ENCODE results near the gene BABAM2.

The BABAM2 gene

DNA sequence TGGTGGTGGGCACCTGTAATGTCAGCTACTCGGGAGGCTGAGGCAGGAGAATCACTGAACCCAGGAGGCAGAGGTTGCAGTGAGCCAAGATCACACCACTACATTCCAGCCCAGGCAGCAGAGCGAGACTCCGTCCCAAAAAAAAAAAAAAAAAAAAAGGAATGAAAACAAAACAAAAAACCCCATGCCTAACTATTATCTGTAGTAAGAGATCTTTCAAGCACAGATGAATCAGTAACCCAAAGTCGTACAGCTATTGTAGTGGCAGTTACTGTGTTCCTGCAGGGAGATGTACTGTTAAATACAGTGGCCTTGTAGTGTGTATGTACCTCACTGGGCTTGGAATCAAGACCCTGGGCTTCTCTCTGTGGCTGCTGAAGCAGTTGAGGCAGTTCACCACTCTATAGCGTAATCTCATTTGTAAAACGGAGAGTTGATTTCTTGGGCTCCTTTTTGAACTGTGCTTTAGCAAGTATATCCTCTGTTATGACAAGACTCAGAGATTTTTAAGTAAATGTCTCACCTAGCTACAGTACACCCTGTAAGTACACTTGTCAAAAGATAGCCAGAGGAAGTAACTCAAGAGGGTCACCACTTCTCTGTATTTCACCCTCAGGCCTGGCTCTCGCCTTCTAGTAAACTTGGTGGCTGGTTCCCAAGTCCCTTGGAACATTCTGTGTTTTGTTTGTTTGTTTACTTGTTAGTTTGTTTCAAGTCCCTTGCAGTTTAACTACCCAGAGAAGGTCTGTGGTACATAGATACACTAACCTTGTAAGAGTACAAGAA lies 392.5 kb downstream of the BABAM2 start:
- no peak for DNase-seq (ENCODE audit: low read depth)

DNA sequence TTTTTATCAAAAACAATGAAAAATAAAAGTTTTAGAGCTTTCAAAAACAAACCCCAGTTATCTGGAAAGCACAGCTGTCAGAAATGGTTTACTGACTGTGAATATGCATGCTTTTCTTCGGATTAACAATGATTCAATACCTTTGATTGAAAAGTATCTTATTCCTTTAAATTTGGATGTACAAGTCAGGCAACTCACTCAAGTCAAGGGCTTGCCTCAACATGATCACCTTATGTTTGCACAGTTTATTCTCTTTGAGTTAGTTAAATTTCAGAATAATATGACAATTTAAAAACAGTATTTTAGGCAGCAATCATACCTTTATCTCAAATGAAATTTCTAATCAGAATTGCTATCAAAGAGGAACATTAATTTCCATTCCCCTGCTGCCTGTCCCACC lies 393.3 kb downstream of the BABAM2 start:
- no peak for DNase-seq (ENCODE audit: low read depth)

DNA sequence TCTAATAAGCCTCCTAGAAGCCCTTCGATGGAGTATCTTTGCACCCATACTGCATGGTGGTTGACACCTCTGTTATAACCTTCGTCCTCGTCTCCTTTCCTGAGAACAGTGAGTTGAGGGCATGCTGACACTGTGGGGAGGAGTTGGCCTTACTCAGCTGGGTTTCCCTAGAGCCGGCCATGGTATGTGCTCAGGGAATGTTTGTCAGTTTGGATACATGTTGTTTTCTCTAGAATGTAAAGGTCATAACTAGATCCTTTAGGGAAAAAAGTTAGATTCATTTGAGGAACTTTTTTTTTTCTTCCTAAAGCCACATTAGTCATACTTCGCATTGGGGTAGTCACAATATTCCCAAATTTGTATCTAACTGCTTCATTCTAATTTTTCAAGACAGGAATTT lies 396.1 kb downstream of the BABAM2 start:
- no peak for DNase-seq (ENCODE audit: low read depth)

DNA sequence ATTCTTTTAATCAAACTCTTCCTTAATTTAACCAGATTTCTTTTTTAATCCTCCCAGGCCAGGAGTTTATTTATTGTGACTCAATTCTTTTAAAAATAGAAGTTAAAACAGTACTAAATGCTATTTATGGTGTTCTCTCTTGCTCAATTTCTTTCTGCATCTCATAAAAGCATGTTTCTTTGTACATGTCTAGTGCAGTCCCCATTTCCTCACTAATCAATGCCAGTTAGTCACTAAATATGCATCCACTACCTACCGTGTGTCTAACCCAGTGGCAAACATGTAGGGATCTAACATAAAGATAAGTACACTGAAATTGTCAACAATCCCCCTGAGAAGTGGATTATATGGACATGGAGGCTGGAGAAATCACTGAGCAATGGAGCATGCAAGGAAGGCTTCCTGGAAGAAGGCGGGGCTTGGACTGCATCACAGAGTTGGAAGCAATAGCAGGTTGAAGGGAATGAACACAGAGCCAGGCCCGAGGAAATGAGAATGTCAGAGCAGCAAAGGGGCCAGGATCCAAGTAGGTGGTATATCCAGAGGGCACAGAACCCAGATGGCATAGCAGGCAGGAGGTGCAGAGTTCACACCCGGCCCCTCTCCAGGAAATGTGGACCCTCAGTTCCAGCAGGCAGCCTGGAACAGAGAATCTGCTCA lies 396.9 kb downstream of the BABAM2 start:
- no peak for DNase-seq (ENCODE audit: low read depth)

DNA sequence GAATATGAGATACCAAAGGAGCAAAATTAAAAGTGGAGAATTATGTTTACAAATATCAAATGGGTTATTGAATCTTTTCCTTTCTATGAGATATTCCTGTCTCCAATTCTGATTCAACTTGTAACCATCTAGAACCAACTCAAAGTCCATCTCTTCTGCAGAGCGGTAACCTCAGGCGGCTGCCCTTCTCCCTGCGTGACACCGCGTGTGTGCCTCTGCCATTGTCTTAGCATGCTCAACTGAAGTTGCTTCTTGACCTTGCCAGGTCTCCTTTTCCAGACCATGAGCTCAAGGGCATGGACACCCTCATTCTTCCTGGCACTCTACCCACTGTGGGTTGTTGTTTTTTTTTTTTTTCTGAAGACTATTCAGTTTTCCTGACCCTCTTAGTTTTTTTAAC lies 398.1 kb downstream of the BABAM2 start:
- no peak for DNase-seq (ENCODE audit: low read depth)

DNA sequence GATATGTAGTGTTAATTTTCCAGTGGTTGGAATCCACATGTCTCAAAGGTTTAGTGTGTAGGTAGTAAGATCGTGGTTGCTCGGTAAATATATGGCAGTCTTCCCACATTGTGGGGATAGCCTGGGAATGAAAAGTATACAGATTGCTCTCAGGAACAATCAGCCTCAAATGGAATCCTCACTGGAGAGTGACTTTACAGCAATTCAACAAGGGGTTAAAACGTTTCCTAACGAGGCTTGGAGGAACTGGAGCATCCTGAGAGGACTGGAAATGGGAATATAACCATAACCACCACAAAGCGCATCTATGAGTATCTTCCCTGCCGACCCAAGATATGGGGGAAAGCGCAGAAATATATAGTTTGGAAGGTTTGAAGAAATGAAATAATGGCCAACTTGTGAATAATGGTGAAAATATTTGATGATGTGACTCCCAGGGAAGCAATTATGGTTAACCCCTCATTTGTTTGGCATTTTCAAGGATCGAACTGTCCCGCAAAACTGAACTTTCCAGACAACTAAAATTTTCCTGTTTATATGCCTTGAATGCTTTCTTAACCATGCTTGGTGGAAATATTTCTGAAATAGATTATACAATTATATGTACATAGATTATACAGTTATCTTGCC lies 401.4 kb downstream of the BABAM2 start:
- no peak for DNase-seq (ENCODE audit: low read depth)

DNA sequence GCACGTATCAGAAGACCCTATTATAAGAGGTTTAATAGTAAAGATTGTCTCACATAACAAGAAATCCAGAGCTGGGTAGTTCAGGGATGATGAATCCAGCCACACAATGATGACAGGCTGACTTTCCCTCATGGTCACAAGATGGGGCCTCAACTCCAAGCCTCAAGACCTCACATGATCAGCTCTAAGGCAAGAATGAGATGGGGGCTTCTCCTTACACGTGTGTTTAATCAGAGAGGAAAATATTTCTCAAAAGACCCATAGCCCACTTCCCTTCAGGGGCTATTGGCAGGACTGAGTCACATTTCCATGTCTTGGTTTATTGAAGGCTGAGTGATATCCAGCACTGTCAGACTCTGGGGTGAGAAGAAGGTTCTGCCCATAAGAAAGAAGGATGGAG lies 402.0 kb downstream of the BABAM2 start:
- no peak for DNase-seq (ENCODE audit: low read depth)

DNA sequence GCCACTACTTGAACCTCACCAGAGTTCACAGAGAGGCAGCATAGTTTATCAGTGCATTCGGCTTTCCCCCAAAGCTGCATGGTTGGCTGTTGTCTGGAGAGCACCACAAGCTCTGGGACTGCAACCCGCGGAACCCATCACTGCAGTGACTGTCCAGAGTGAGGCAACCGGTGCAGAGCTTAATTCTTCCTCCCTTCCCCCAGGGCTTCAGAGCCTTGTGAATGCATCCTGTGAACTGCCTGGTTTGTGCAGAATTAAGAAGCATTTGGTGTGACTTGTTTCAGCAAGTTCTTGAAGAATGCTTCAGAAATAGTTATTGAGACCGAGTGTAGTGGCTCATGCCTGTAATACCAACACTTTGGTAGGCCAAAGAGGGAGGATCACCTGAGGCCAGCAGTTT lies 402.9 kb downstream of the BABAM2 start:
- no peak for DNase-seq (ENCODE audit: low read depth)

DNA sequence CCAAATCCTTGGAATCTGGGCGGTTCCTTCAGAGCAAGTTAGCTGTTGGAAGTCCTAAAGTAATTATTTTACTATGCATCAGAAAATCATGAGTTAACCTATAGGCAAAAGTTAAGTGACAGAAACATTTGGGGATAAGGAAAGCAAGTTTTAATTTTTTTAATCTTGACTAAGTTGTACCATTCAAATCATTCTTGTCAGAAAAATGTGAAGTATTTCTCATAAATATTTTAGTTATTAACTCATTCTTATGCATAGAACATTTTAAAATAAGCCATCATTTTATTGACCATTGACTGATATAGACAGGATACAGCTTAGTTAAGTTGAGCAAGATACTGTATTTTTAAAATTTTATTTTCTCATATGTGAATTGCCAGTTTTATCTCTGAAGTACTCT lies 403.9 kb downstream of the BABAM2 start:
- no peak for DNase-seq (ENCODE audit: low read depth)

DNA sequence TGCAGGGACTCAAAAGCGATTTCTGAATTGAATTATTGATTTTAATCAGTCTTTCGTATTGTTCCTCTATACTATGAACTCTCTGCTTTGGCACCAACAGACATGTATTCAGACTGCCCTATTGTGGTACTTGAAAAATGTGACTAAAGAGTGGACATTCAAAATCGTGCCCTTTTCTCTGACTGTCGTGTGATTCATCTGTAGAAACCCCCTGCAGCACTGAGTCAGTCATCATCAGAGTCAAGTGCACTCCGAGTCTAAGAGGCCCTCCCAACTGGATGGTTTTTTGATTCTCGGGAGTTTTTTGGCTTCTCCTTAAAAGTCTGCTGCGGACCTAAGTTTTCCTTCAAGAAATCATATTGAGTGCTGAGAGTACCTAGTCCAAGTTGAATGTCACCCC lies 405.7 kb downstream of the BABAM2 start:
- no peak for DNase-seq (ENCODE audit: low read depth)

DNA sequence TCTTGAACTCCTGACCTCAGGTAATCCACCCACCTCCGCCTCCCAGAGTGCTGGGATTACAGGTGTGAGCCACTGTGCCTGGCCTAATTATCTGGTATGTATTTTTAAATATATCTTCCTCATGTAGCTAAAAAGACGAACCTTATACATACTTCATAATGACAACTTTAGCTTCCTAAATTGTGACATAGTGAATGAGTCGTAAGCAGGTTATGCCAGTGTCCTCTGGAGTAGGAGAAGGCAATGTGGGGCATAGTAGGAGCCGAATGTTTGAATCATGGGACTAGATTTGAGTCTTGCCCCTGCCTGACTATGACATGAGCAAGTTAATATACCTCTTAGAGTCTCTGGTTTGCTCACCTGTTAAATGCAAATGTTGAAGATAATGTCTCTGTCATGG lies 406.4 kb downstream of the BABAM2 start:
- DNase-seq (ENCODE audit: low read depth), result no peak

DNA sequence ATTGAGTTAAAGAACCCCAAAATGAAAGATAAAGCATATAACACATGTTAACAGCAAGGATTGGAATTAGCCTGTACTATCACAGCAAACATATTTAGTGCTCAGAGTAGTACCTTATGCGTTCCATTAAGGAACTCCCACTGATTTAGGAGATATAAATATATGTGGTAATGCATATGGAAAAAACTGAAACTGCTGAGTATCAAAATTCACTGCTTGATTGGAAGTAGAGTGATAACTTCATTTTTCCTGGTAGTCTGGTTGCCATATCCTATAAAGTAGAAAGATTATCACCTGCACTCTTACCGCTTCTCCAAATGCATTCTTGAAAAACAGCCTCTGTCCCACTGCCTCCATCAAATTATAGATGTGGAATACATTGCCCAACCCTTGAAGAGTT lies 407.0 kb downstream of the BABAM2 start:
- no peak for DNase-seq (ENCODE audit: low read depth)

DNA sequence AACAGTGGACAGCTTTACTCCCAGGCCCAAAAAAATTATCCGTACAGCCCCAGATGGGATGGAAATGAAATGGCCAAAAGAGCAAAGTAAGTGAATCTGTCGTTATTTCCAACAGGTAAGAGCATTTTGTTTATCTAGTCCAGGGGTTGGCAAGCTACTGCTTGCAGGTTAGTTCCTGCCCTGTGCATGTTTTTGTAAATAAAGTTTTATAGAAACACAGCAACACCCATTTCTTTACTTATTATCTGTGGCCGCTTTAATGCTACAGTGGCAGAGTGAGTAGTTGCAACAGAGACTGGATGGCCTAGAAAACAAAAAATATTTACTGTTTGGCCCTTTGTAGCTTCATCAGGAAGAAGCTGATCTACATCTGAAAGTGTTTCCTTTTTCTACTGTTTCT lies 407.9 kb downstream of the BABAM2 start:
- no peak for DNase-seq (ENCODE audit: low read depth)

DNA sequence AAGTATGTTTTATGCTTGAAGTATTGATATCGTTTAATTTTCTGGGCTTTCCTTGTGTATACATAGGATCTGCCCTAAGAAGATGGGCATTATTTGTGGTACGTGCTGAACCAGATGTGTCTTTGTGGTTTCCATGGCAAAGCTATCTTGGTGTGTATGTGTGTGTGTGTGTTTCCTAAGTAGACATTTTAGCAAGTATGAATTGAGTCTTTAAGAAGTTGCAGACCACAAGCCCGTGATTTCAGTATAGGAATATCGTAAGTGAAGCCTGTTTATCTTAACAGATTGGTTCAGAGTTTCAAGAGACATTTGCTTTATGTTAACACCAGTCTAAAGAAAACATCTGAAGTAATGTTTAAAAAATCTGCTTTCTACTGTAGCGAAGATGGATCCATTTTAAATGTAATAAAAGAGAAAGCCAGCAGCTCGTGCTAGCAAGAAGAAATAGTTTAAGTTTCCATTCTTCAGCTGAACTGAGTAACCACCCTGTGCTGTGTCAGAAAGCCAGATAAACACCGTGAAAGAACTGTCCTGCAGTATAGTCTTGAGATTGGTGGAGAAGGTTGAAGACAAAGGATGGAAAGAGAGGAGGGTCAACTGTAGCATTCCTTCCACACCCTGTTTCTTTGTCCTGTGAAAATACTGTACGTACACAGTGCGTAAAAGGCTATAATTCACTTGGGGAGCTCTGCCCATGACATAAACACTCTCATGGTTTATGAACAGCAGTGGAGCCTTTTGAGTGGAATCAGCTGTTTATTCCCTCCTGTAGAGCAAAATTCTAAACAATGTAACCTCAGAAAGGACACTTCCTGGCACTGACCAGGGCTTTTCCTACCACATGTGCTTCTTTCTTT lies 410.2 kb downstream of the BABAM2 start:
- no peak for DNase-seq (ENCODE audit: low read depth)

DNA sequence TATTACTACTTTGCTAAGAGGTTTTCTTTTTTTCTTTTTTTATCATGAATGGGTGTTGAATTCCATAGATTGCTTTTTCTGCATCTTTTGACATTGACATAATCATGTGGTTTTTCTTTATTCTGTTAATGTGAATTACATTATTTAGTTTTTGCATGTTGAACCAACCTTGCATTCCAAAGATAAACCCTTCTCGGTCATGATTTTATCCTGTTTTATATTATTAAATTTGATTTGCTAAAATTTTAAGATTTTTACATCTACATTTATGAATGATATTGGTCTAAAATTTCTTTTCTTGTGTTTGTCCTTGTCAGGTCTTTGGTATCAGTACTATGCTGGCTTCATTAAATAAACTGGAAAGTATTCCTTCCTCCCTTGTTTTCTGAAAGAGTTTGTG lies 414.7 kb downstream of the BABAM2 start:
- no peak for DNase-seq (ENCODE audit: low read depth)

DNA sequence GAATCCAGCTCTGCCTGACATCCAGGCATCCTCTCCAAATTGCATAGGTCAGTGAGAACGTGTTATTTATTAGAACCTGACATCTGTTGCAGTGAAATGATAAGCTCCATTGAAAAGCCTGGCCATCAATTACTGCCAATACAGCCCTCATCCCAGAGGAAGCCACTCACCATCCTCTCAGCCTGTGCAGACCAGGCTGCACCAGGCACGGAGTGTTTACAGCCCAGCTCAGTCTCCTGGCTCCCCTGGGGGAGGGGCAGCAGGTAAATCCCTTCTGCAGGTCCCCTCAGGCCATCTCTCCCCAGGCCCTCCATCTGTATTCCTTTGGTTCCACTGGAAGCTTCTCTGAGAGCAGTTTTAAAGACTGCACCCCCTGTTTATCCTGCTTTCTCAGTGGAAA lies 419.6 kb downstream of the BABAM2 start:
- no peak for DNase-seq (ENCODE audit: low read depth)

DNA sequence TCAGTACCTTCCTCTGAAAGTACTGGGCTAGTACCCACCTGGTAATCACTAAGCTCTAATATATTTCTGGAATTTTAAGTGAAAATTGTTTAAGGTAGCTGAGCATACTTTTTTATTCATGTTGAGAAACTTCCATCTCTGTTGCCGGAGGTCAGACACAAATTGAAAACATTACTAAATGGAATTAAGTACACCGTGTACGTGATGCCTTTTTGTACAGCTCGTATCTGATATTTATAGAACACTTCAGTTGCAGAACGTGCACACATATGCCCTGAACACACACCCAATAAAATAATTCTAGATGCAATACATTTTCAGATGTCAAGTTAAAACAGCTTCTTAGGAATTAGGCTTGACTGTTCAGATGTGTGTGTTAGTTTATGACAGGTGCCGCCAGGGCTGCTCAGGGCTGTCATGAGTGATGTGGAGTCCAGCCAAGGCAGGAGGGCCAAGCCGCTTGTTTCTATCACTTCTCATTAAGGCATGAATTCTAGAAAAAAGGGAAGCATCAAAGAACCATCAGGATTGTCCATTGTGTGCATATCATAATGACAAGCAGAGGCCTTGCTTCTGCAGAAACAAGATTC lies 421.2 kb downstream of the BABAM2 start:
- DNase-seq (ENCODE audit: low read depth), result no peak

DNA sequence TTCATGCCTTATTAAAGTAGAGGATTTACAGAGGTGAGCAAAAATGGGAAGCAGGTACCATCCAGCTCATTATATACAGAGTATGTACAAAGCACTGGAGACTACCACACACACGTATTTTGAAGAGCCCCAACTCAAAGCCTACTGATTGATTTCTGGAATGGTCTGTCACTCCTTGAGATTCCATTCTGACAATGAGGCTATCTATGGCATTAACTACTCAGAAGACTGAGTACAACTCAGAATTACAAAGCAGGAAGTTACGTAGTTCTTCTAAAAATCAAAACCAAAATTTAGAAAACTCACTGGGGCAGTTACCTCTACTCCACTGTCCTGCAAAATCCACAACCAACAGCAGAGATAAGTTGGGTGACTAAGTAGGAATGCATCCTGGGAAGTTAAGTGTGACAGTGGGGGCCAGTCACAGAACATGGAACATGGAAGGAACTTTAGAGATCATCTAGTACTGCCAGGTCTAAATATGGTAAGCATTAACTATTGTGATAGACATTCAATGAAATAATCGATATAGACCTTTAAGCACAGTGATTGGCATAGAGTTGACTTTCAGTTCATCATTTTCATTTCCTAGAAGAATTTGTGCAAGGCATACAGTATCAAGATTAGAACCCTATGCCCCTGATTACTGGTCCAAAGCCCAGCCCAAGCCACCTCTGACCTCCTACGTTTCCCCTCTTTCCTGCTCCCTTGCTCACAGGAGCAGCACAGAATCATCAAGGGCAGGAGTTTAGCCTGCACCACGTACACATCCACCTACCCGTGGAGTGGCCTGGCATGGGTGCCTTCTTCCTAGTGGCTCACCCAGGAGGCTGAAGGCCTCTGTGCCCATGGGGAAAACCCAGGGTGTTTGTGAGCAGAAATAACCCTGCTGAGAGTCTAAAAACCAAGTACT lies 422.0 kb downstream of the BABAM2 start:
- DNase-seq (ENCODE audit: low read depth), result no peak

DNA sequence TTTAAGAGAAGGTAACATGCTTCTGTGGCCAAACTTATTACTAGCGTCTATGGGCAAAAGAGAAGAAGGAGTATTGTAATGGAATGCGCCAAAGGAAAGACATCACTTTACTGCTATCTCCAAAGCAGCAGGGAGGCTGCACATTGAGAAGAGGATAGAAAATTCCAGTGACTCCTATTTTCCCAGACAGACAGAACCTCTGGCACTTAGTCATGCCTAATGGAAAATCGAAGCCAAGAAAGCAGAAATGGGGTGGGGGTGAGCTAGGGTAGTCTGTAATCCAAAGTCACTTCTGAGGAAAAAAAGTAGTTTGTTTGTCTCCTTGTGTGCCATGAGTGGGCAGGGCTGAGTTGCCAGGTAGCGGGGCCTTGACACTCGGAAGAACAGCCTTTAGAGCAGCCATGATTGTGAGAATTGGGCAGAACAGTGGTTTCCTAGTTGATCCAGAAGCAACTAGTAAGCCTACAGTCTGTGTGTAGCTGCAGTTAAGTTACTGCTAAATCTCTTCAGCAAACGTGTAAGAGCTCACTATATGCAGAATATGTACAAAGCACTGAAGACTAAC lies 422.8 kb downstream of the BABAM2 start:
- DNase-seq (ENCODE audit: low read depth), result no peak

DNA sequence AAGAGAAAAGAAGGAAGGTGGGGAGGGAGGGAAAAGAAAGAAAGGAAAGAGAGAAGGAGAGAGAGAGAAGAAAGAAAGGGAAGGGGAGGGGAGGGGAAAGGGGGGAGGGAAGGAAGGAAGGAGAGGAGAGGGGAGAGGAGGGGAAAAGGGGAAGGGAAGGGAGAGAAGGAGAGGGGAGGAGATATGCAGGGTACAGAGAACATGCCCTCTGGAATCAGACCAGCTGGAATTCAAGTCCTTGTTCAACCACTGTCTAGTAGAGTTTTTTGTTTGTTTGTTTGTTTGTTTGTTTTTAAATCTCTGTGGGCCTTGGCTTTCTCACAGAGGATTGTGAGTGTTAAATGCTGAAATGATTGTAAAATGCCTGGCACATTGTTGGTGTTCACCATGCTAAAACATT lies 424.4 kb downstream of the BABAM2 start:
- no peak for DNase-seq (ENCODE audit: low read depth)
